Measurements from ENCODE around the gene TRAPPC2B.

TRAPPC2B gene

DNA sequence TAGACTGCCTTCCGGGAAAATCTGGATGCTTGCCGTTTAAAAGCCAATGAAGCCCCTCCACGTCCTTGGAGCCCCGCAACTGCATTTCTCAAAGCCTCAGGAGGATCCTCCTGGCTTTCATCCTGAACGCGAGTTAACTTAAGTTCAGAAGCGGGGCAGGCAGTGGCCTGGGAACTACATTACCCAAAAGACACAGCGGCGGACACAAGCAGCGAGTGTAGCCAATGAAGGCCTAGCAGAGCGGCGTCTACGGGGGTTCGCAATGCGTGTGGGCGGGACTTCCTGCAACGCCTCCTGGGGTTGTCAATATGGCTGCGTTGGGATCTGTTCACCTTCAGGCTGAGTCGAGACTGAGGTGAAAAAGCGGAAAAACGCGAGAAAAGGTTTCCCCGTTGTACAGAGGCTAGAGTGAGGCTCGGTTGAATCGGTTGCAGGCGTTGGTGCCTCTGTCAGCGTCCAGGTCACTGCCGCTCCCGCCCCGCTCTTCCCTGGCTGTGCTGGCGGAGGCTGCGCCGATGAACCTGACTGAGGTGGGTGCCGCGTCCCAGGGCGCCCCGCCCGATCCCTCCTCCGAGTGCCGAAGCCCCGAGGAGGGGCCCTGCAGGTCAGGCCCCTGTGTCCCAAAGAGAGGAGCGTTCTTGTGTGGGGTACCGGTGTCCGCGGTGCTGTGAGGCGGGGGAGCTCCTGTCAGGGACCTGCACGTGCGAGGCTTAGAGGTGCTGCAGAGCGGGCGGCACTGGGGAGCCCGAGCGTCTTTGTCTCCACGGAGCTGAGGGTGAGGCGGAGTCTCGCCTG lies 47.7 kb downstream of the TRAPPC2B start, which contains the start of gene ZNF17:
ZNF17 (plus strand) TSS at position 285 of the 795 bp plus-strand sequence. CDS start 2,455 bp downstream, outside the sequence.
- no peaks in the 10 kb centered on the region for H3K27me3 ChIP-seq (ENCODE audit: control insufficient read depth, insufficient read depth, low read length)
- H3K9me3 ChIP-seq (replicated peaks; ENCODE audit: low read length) = no peaks in the 10 kb centered on the region
- peaks cover 16% of the 10 kb centered on the region for H3K36me3 ChIP-seq (ENCODE audit: insufficient read depth, low read length)
- H3K4me3 ChIP-seq (ENCODE audit: low read length) = peak within 1 kb of the TSS; percentile 87
- peak within 1 kb of the TSS; percentile 82 for H3K9ac ChIP-seq (ENCODE audit: low read depth, low read length)
- peak within 1 kb of the TSS; percentile 86 for H3K4me2 ChIP-seq (ENCODE audit: low read length)
- peaks cover 5% of the 10 kb centered on the region for H3K4me1 ChIP-seq (ENCODE audit: control insufficient read depth, insufficient read depth, low read length)

Measured in skeletal muscle satellite cell (primary cell).